ENCODE results near the gene ZFYVE28. TPM values are rescaled to one million over a fixed set of nuclear protein-coding genes. Genes with fewer than 3 reads are reported as not detected.
A peak's percentile ranks its signal among the peaks of the same experiment; 100 is the strongest.

The ZFYVE28 gene
- total and polyA plus RNA-seq, 2 of the 8 experiments (the other 6 are each of a cell fraction or from before 2014, with no cell fraction given) = 1.7 to 4.9 TPM

GRCh38 chr4:2418650-2419571 is 466 bp upstream of the ZFYVE28 start, which contains the start of gene CFAP99:
CFAP99 (plus strand) TSS chr4:2418955.
- WGBS, 2 experiments (ENCODE audit: extremely low coverage in 1 of 2, insufficient coverage in 1 of 2, insufficient read length in 1 of 2, insufficient replicate concordance in 2 of 2, low coverage in 1 of 2, low lambda C conversion rate in 2 of 2, missing lambda C conversion rate in 1 of 2) = 7% methylated on average over 38 of the region's 94 CpGs; no CpG with 5 or more reads in 1 of the 2 experiments
- no peak for FAIRE-seq
- TF ChIP-seq RBBP5 (IDR thresholded peaks at IDR 0.05; ENCODE audit: borderline replicate concordance, low read depth, low read length) (no peak; the same call in 1 of the 2 replicates), SIN3A (conservative IDR thresholded peaks at IDR 0.05 in 1 of 2, IDR thresholded peaks at IDR 0.05 in 1 of 2; ENCODE audit: low read depth in 1 of 2, low read length in 2 of 2) (peak; percentile 96 to 97), TBP (IDR thresholded peaks at IDR 0.05; ENCODE audit: low read depth, low read length) (0 out of 2 replicates have a peak, but pooled peaks have one; percentile 15), YY1 (IDR thresholded peaks at IDR 0.05; ENCODE audit: low read depth, low read length) (peak; percentile 82), ATF3 (IDR thresholded peaks at IDR 0.05; ENCODE audit: insufficient read depth, low read depth, low read length) (peak; percentile 92), KDM4A (IDR thresholded peaks at IDR 0.05; ENCODE audit: low read depth, low read length, severe bottlenecking) (peak; percentile 20), HDAC2 (IDR thresholded peaks at IDR 0.05; ENCODE audit: borderline replicate concordance in 1 of 2, low read depth in 2 of 2, low read length in 2 of 2) (no peak), TEAD4 (IDR thresholded peaks at IDR 0.05; ENCODE audit: low read depth, low read length) (0 out of 2 replicates have a peak, but pooled peaks have one; percentile 21)

More at GRCh38 chr4:2418650-2419571, 466 bp upstream of the ZFYVE28 start, which contains the start of gene CFAP99:
- Histone ChIP-seq H4K8ac (ENCODE audit: extremely low read depth, insufficient read depth, low read length) (no peak within 1 kb of the TSS), H3K36me3 (ENCODE audit: control insufficient read depth in 2 of 4, insufficient read depth in 4 of 4, low read length in 3 of 4) (no peaks in the 10 kb centered on the region), H3K27ac (ENCODE audit: low read depth, low read length) (no peak within 1 kb of the TSS), H2BK15ac (ENCODE audit: low read length) (no peak within 1 kb of the TSS), H3K4me2 (ENCODE audit: insufficient read depth in 1 of 2, low read depth in 2 of 2, low read length in 2 of 2) (peak within 1 kb of the TSS; percentile 80 to 96), H4K20me1 (replicated peaks in 1 of 2; ENCODE audit: control insufficient read depth in 1 of 2, insufficient read depth in 2 of 2, low read length in 2 of 2) (peaks cover 2 to 9% of the 10 kb centered on the region in 2 experiments), H3K23ac (ENCODE audit: insufficient read length) (no peak within 1 kb of the TSS), H2AFZ (ENCODE audit: low read length) (no peak within 1 kb of the TSS), H2BK12ac (ENCODE audit: low read depth, low read length) (no peak within 1 kb of the TSS; the same call in 1 of the 2 replicates), H3K79me1 (ENCODE audit: low read depth, low read length) (no peaks in the 10 kb centered on the region), H2BK120ac (replicated peaks; ENCODE audit: low read depth, low read length) (no peak within 1 kb of the TSS), H3K4ac (replicated peaks; ENCODE audit: insufficient read length, low read depth, low read length) (no peak within 1 kb of the TSS), H3K9me3 (ENCODE audit: insufficient read depth in 2 of 2, low read depth in 1 of 2, low read length in 1 of 2) (no peaks in the 10 kb centered on the region), H3K23me2 (ENCODE audit: low read depth, low read length) (peaks cover 19% of the 10 kb centered on the region; the same call in 1 of the 2 replicates), H3K4me1 (replicated peaks in 1 of 4; ENCODE audit: control insufficient read depth in 3 of 4, insufficient read depth in 4 of 4, low read length in 3 of 4) (peaks cover 5 to 30% (median 18%) of the 10 kb centered on the region in 4 experiments), H3K4me3 (ENCODE audit: extremely low read depth in 1 of 4, insufficient read depth in 2 of 4, low read depth in 3 of 4, low read length in 4 of 4) (peak within 1 kb of the TSS; percentile 39 to 69 (median 48)), H3K18ac (ENCODE audit: extremely low read depth, low read length) (no peak within 1 kb of the TSS), H3K56ac (replicated peaks; ENCODE audit: insufficient read length, low read depth, low read length) (no peak within 1 kb of the TSS), H2BK20ac (ENCODE audit: low read length) (no peak within 1 kb of the TSS), H3K27me3 (replicated peaks in 1 of 4; ENCODE audit: control insufficient read depth in 3 of 4, extremely low read depth in 1 of 4, insufficient read depth in 3 of 4, low read length in 3 of 4) (peaks cover 36 to 66% (median 59%) of the 10 kb centered on the region in 4 experiments), H3K9ac (replicated peaks in 1 of 4; ENCODE audit: extremely low read depth in 1 of 4, low read depth in 3 of 4, low read length in 3 of 4) (peak within 1 kb of the TSS in 1 of 4 experiments; percentile 29; a peak in 2 of 7 replicates), H3K79me2 (ENCODE audit: control insufficient read depth in 1 of 2, insufficient read depth in 2 of 2, low read length in 2 of 2) (no peaks in the 10 kb centered on the region), H2BK5ac (ENCODE audit: low read depth, low read length) (no peak within 1 kb of the TSS), H2AK5ac (ENCODE audit: low read depth, low read length) (no peak within 1 kb of the TSS), H4K91ac (replicated peaks; ENCODE audit: insufficient read length, low read length) (no peak within 1 kb of the TSS), H4K5ac (ENCODE audit: insufficient read length, low read depth, low read length) (no peak within 1 kb of the TSS), H3K14ac (ENCODE audit: insufficient read length) (no peak within 1 kb of the TSS)
- POLR2A ChIA-PET (ENCODE audit: partially characterized antibody) = interaction anchor here (0.7 to 1.6 kb wide), 4 partner anchors 10 to 50 kb away, joined by 3 to 5 read pairs (median 3); partner anchors contain the start of gene RNF4
- CTCF ChIA-PET (ENCODE audit: partially characterized antibody) = interaction anchor here (0.6 to 1.5 kb wide), 3 partner anchors 23 to 1142 kb away, joined by 4 to 6 read pairs (median 4); no protein-coding TSS in a partner anchor
- peak; percentile 89 to 95 for DNase-seq (ENCODE audit: low read depth in 1 of 2, low spot score in 2 of 2)

Data from H1 (cell line).